Measurements from ENCODE around the gene POU3F1.

The POU3F1 gene

DNA sequence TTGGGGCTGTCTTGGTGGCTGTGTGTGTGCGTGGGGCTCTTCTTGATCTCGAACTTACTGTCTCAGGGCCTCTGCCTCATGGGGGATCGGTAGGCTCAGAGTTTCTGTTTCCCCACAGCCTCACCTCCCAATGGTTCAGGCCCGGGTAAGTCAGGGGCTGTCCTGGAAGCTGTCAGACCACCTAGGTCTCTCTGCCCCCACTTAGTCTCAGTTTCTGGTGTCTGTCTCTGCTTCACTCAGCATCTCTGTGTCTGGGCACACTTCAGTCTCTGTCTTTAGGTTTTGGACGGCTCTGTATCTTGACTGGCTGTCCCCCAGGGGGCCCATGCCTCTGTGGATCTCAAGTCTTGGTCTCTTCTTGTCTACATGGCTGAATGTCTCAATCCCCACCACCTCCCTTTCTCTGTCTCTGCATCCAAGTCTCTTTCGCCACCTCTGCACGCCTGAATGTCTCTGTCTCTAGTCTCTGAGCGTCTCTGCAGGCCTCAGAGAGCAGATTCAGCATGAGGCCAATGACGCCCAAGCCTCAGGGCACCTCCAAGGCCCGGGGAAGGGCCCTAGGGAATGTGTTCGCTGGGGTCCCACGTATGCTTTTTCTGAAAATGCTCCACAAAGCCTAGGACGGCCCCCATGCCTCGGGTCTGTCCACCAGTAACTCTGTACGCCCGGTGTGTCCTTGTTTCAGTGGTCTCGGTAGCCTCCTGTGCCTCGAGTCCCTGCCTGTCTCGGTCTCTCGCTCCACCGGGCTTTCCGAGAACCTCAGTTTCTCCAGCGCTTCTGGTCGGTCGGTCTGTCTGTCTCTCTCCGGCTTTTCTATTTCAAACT is 42.1 kb downstream of the POU3F1 start:
- no peak for DNase-seq (ENCODE audit: low spot score)

DNA sequence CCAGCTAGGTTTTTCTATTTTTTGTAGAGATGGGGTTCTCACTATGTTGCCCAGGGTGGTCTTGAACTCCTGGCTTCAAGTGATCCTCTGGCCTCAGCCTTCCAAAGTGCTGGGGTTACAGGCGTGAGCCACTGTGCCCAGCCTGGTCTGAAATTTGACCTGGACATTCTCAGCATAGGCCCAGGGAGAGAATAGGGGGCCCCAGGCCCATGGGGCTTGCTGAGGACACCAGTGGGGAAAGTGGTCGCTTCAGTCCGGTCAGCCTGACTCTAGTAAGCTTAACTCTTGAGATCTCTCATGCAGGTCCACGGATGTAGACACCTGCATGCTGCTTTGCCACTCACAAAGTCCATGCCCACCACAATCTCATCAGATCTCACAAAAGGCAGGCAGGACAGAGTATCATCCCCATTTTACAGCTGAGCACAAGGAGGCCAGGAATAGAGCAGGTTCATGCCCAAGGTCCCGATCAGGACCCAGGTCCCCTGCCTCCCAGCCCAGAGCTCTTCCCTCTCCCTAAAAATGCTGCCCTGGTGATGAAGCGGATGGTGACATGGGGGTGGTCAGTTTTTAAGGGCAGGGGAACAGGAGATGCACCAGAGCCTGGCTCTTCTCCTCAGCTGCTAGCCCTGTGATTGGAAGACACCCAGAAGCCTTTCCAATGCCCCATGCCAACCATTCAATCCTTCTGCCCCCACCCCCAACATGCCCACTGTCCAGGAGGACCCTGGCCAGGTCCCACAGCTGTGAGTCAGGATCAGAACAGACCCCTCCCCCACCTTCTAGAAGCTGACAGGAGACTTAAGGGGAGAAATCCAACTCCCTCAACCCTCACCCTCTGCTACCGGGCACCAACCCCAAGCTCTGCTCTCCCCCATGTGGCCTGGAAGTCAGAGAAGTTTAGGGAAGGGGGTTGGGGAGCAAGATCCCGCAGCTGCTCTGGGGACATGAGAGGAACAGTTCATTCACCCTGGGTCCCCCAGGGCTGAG is 43.0 kb downstream of the POU3F1 start:
- DNase-seq (ENCODE audit: low spot score): no peak

GRCh38 chr1:38000529-38001455 is 45.8 kb downstream of the POU3F1 start:
- no peak for DNase-seq (ENCODE audit: low spot score)

- DNase-seq (ENCODE audit: low spot score): no peak
Observed at GRCh38 chr1:38000233-38000528, 46.4 kb downstream of the POU3F1 start.

DNA sequence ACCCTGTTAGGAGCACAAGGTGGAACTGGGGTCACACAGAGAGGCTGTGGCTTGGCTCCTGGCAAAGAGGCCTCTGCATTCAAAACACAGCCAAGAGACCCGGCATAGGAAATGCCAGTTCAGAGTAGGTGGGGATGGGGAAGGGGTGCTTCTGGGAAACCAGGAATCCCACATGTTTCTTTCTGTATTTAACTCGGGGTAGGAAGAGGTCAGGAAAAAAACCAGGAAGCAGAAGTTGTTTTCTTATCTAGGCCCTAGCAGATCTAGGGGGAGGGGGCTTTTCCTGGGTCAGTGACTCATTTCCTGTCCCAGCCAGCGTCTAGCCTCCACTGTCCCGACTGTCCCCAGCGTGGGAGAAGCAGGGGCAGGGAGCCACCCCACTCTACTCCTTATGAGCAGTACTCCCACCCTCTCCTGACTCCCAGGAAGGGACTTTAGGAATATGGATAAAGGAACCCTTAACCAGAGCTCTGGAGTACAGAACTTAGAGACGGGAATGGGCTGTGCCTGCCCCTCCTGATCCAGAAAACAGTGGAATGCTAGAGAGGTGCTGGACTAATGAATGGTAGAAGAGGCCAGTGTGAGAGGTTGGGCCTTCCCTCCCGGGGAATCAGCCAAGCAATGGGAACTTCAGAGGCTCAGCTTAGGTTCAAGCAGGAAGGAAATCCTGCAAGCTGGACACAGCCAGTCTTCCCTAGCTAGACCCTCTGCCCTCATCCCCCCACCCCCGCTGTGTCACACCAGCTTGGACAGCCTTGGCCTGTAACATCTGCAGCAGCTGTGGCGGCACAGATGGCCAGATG is 47.0 kb downstream of the POU3F1 start:
- no peak for DNase-seq (ENCODE audit: low spot score)

- no peak for DNase-seq (ENCODE audit: low spot score)
Observed at GRCh38 chr1:37998913-37999429, 47.6 kb downstream of the POU3F1 start.

DNA sequence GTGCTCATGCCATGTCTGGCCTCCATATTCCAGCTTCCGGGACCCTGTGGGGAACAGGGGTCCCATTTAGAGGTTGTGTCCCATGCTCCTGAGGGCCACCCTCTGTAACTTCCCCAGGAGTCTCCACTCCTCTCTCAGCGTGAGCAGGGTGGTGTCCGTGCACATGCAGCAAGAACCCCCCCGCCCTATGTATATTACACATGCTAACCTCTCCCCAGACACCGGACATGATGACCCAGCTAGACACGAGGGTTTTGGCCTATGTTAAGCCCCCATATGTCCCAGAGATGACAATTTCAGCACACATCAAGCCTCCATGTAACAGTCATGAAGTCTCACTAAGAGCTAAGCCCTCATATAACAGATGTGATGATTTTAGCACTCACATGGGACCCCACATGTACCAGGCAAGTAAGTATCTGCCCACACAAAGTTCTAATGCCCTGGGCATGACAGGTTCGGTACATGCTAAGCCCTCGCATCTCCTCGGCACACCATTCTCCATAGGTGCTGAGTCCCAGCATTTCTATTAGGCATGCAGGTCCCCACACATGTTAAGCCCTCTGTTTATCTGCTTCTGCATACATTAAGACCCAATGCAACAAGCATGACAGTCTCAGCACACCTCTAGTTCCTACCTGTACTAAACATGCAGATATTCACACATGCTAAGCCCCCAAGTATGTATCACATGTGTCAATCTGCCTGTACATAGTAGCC is 48.3 kb downstream of the POU3F1 start:
- no peak for DNase-seq (ENCODE audit: low spot score)

GRCh38 chr1:37997256-37998088 is 49.1 kb downstream of the POU3F1 start:
- DNase-seq (ENCODE audit: low spot score): no peak

GRCh38 chr1:37995751-37996345 is 50.7 kb downstream of the POU3F1 start:
- DNase-seq (ENCODE audit: low spot score): peak; percentile 56

- no peak for DNase-seq (ENCODE audit: low spot score)
Observed at GRCh38 chr1:37994886-37995566, 51.6 kb downstream of the POU3F1 start.

Small RNA genes within 50 kb of the gene (small RNA-seq; reads per million reads assigned to genes)
- 0.03 to 0.04 reads per million in 2 experiments for gene MIR3659
